Hindlimb muscle (tissue), 1 donor: ENCODE results near the gene CABP2. TPM values are rescaled to one million over a fixed set of nuclear protein-coding genes. Genes with fewer than 3 reads are reported as not detected.

Experiments used
- DNase-seq: peaks from one replicate; pipeline ENCODE4 v3.0.0-alpha.2; 2013
- polyA plus RNA-seq: library from polyadenylated mRNA; unstranded; fragments of 120-200 nt; gene quantifications from one replicate; pipeline ENCODE4 v1.2.1, GENCODE V29; 2013; ENCODE audit not compliant: insufficient read length

Gene CABP2
- polyA plus RNA-seq, 1 donor, result not detected

- DNase-seq, result peak; percentile 94
Observed at GRCh38 chr11:67507864-67508485, 15.3 kb downstream of the CABP2 start, which contains the start of gene CDK2AP2. Gene CDK2AP2, minus strand, starts transcription at chr11:67508162. Its CDS starts 80 bp downstream, at chr11:67508082.

- peak; percentile 48 for DNase-seq
Observed at GRCh38 chr11:67507242-67507863, 15.9 kb downstream of the CABP2 start.

- no peak for DNase-seq
Observed at GRCh38 chr11:67506426-67507051, 16.7 kb downstream of the CABP2 start.

GRCh38 chr11:67505605-67506396, 17.4 kb downstream of the CABP2 start:
- peak; percentile 84 for DNase-seq

- peak; percentile 66 for DNase-seq
Observed at GRCh38 chr11:67504950-67505581, 18.2 kb downstream of the CABP2 start, which contains the start of gene PITPNM1. Gene PITPNM1, minus strand, starts transcription at chr11:67505363. Its CDS starts 1,183 bp downstream, at chr11:67504180.

- peak; percentile 28 for DNase-seq
Observed at GRCh38 chr11:67504005-67504949, 19.0 kb downstream of the CABP2 start.

GRCh38 chr11:67503119-67504004, 19.9 kb downstream of the CABP2 start:
- no peak for DNase-seq

GRCh38 chr11:67502328-67502979, 20.8 kb downstream of the CABP2 start:
- no peak for DNase-seq

- DNase-seq, result no peak
Observed at GRCh38 chr11:67501854-67502253, 21.4 kb downstream of the CABP2 start.

GRCh38 chr11:67500831-67501715, 22.2 kb downstream of the CABP2 start:
- no peak for DNase-seq

GRCh38 chr11:67500484-67500821, 22.8 kb downstream of the CABP2 start:
- no peak for DNase-seq

- DNase-seq, result no peak
Observed at GRCh38 chr11:67499808-67500483, 23.3 kb downstream of the CABP2 start.

GRCh38 chr11:67498544-67498972, 24.7 kb downstream of the CABP2 start:
- DNase-seq, result no peak

- DNase-seq, result no peak
Observed at GRCh38 chr11:67497656-67498291, 25.5 kb downstream of the CABP2 start.

GRCh38 chr11:67496113-67496512, 27.1 kb downstream of the CABP2 start:
- DNase-seq, result no peak

- DNase-seq, result no peak
Observed at GRCh38 chr11:67495234-67496005, 27.8 kb downstream of the CABP2 start.
